GM12892 (cell line): ENCODE results near the gene SLC35G4.

Experiments used
- POLR2A ChIP-seq: IDR thresholded peaks from 2 replicates; pipeline ENCODE4 v1.6.1; 2011; ENCODE audit warnings: low read depth, low read length, control low read depth
- POLR2AphosphoS5 ChIP-seq: IDR thresholded peaks from 2 replicates; pipeline ENCODE4 v1.6.1; 2011; ENCODE audit warnings: low read depth, low read length, control low read depth

GRCh38 chr18:11566236-11566965, 43.0 kb upstream of the SLC35G4 start:
- TF ChIP-seq POLR2AphosphoS5: no peak
- no peak for TF ChIP-seq POLR2A
